K562 (cell line): ENCODE data around the gene BCAS3. TPM values are rescaled to one million over a fixed set of nuclear protein-coding genes. Genes with fewer than 3 reads are reported as not detected.

ENCODE experiments used
- ATAC-seq: fragments of 200-7000 bp; cut with Tn5 transposase; 3 replicates; pipeline ENCODE4 v1.9.1; 2020; ENCODE audit warnings: moderate library complexity
- BruUV-seq: library from RNA; stranded (reverse); fragments of 400-500 nt; replicated peaks from 2 replicates; lab custom pipeline; 2021; lab: Mats Ljungman, UMichigan
- CTCF ChIA-PET: fragments of 300-600 bp; formaldehyde crosslinking; extraction: SDS; loops from one replicate; lab custom pipeline; 2021; ENCODE audit warnings: low intra/inter-chr PET ratio; lab: Yijun Ruan, JAX
- POLR2A ChIA-PET: fragments of 300-600, 350-650 bp; sonication (Branson Sonifier 250); formaldehyde crosslinking; extraction: SDS; loops from one replicate; lab custom pipeline; 2021; ENCODE audit warnings: antibody characterized with exemption, inconsistent platforms; lab: Yijun Ruan, JAX
- DNase-seq, 4 experiments: peaks; one replicate each; pipeline versions ENCODE4 v3.0.0 to v3.0.0-alpha.2; 2011 to 2018; ENCODE audit warnings: low spot score in 3 of 4, mixed read lengths in 3 of 4; ENCODE audit errors: extremely low read depth in 1 of 4
- FAIRE-seq: peaks from 2 replicates; lab custom pipeline; 2011; peaks lifted over from hg19 to GRCh38; lab: Jason Lieb, UNC
- H2AFZ ChIP-seq: 2 replicates; pipeline ENCODE4 v1.6.0; 2011; ENCODE audit warnings: low read depth, low read length, control low read depth, inconsistent platforms
- H3K27ac ChIP-seq: fragments of 200-600 bp; 3 replicates; pipeline ENCODE4 v1.8.0; 2011; ENCODE audit warnings: low read depth, mild to moderate bottlenecking, control low read depth, inconsistent platforms, low read length, moderate library complexity, mixed read lengths; ENCODE audit errors: extremely low read depth
- H3K27me3 ChIP-seq, 2 experiments: fragments of 300-600 bp in 1 of 2; 2 replicates in 1 of 2; 3 replicates in 1 of 2; pipeline versions ENCODE4 v1.6.0 to v1.8.0; 2011; ENCODE audit warnings: inconsistent platforms in 2 of 2, low read length in 2 of 2, mild to moderate bottlenecking in 1 of 2, mixed read lengths in 1 of 2, moderate library complexity in 1 of 2; ENCODE audit not compliant: control insufficient read depth in 2 of 2, insufficient read depth in 2 of 2
- H3K36me3 ChIP-seq: fragments of 300-600 bp; 3 replicates; pipeline ENCODE4 v1.8.0; 2011; ENCODE audit warnings: mild to moderate bottlenecking, low read length, inconsistent platforms; ENCODE audit not compliant: control insufficient read depth, insufficient read depth
- H3K4me1 ChIP-seq, 2 experiments: fragments of 200-600 bp in 1 of 2; replicated peaks in 1 of 2; 2 replicates in 1 of 2; 3 replicates in 1 of 2; pipeline versions ENCODE4 v1.5.1 to v1.8.0; 2011; ENCODE audit warnings: inconsistent platforms in 2 of 2, low read length in 2 of 2, mild to moderate bottlenecking in 1 of 2, mixed read lengths in 1 of 2, moderate library complexity in 1 of 2; ENCODE audit not compliant: control insufficient read depth in 2 of 2, insufficient read depth in 2 of 2
- H3K4me2 ChIP-seq: 2 replicates; pipeline ENCODE4 v1.6.1; 2011; ENCODE audit warnings: low read length, control low read depth, inconsistent platforms, mixed read lengths; ENCODE audit not compliant: insufficient read depth
- H3K4me3 ChIP-seq: fragments of 200-600 bp; sonication (generic), shearing (Covaris generic); 2 replicates; pipeline ENCODE4 v1.5.1; 2016; ENCODE audit warnings: control low read depth, inconsistent platforms
- H3K79me2 ChIP-seq: fragments of 200-600 bp; 3 replicates; pipeline ENCODE4 v1.8.0; 2011; ENCODE audit warnings: low read length, inconsistent platforms; ENCODE audit not compliant: control insufficient read depth, insufficient read depth
- H3K9ac ChIP-seq, 2 experiments: 2 replicates each; pipeline versions ENCODE4 v1.6.0 to v1.6.1; 2011; ENCODE audit warnings: low read depth in 2 of 2, low read length in 2 of 2, control low read depth in 1 of 2, inconsistent platforms in 1 of 2, mild to moderate bottlenecking in 1 of 2, mixed read lengths in 1 of 2; ENCODE audit not compliant: insufficient read depth in 1 of 2
- H3K9me1 ChIP-seq: one replicate; pipeline ENCODE4 v1.6.0; 2011; ENCODE audit warnings: inconsistent platforms, mild to moderate bottlenecking, low read length, moderate library complexity; ENCODE audit not compliant: control insufficient read depth, insufficient read depth
- H3K9me3 ChIP-seq: replicated peaks from 2 replicates; pipeline ENCODE4 v1.5.1; 2011; ENCODE audit warnings: low read depth, low read length, inconsistent platforms; ENCODE audit not compliant: control insufficient read depth, insufficient read depth
- H4K20me1 ChIP-seq: replicated peaks from 2 replicates; pipeline ENCODE4 v1.6.1; 2011; ENCODE audit warnings: low read length, inconsistent platforms, mixed read lengths; ENCODE audit not compliant: control insufficient read depth, insufficient read depth
- BRCA1 ChIP-seq, 2 experiments: fragments of 450-650 bp in 1 of 2; sonication (generic) in 1 of 2; formaldehyde crosslinking in 1 of 2; IDR thresholded peaks; 2 replicates each; pipeline versions ENCODE4 v1.5.0 to v1.6.1; 2017 to 2020; ENCODE audit warnings: mild to moderate bottlenecking in 1 of 2, missing genetic modification reagents in 1 of 2
- CEBPG ChIP-seq, 3 experiments: fragments of 200-800 bp in 1 of 3; sonication (Bioruptor generic) in 1 of 3; sonication (generic) in 1 of 3; formaldehyde crosslinking in 1 of 3; IDR thresholded peaks in 2 of 3; conservative IDR thresholded peaks in 1 of 3; 2 replicates each; pipeline versions ENCODE4 v1.6.1 to v1.8.0; 2016 to 2022; ENCODE audit warnings: missing compliant biosample characterization in 2 of 3, missing genetic modification characterization in 2 of 3, mild to moderate bottlenecking in 1 of 3, missing genetic modification reagents in 1 of 3
- CREB1 ChIP-seq, 2 experiments: sonication (generic) in 1 of 2; formaldehyde crosslinking in 1 of 2; IDR thresholded peaks; 2 replicates each; pipeline versions ENCODE4 v1.6.1 to v1.8.0; 2012 to 2022; ENCODE audit warnings: inconsistent platforms in 1 of 2, mild to moderate bottlenecking in 1 of 2, missing genetic modification reagents in 1 of 2, moderate library complexity in 1 of 2
- FIP1L1 ChIP-seq: fragments of 200-400 bp; formaldehyde crosslinking; IDR thresholded peaks from 2 replicates; pipeline ENCODE4 v1.6.1; 2018; ENCODE audit warnings: mild to moderate bottlenecking, low read depth, low read length; ENCODE audit not compliant: poor library complexity, severe bottlenecking
- HDAC1 ChIP-seq, 2 experiments: fragments of 450-650 bp; IDR thresholded peaks; 2 replicates each; pipeline ENCODE4 v1.6.1; 2016 to 2017; ENCODE audit warnings: inconsistent platforms in 1 of 2, mild to moderate bottlenecking in 1 of 2, moderate library complexity in 1 of 2
- HDAC3 ChIP-seq: fragments of 450-650 bp; IDR thresholded peaks from 2 replicates; pipeline ENCODE4 v1.6.1; 2018; ENCODE audit warnings: borderline replicate concordance, mild to moderate bottlenecking, moderate library complexity; ENCODE audit not compliant: partially characterized antibody
- HMG20B ChIP-seq: fragments of 250-450 bp; sonication (Bioruptor Pico); IDR thresholded peaks from 2 replicates; pipeline ENCODE4 v1.5.0; 2021; ENCODE audit warnings: mild to moderate bottlenecking
- IFI16 ChIP-seq: fragments of 250-450 bp; sonication (Bioruptor Pico); IDR thresholded peaks from 2 replicates; pipeline ENCODE4 v2.1.2; 2022; ENCODE audit warnings: mild to moderate bottlenecking, inconsistent platforms
- IRF1 ChIP-seq: sonication (generic); formaldehyde crosslinking; IDR thresholded peaks from 2 replicates; pipeline ENCODE4 v1.8.0; 2022; ENCODE audit warnings: missing genetic modification reagents, mild to moderate bottlenecking, borderline replicate concordance
- IRF9 ChIP-seq: fragments of 450-650 bp; IDR thresholded peaks from 2 replicates; pipeline ENCODE4 v1.6.1; 2016; ENCODE audit warnings: missing biosample characterization, missing genetic modification characterization
- KLF13 ChIP-seq: fragments of 450-650 bp; IDR thresholded peaks from 2 replicates; pipeline ENCODE4 v1.6.1; 2016; ENCODE audit warnings: missing genetic modification characterization, low read depth, mild to moderate bottlenecking, missing compliant biosample characterization, moderate library complexity, borderline replicate concordance
- MNT ChIP-seq, 2 experiments: fragments of 450-650 bp; conservative IDR thresholded peaks; 2 replicates each; pipeline ENCODE4 v1.6.1; 2017; ENCODE audit warnings: mild to moderate bottlenecking in 2 of 2, moderate library complexity in 2 of 2
- RBFOX2 ChIP-seq: fragments of 200-400 bp; formaldehyde crosslinking; IDR thresholded peaks from 2 replicates; pipeline ENCODE4 v1.6.1; 2017; ENCODE audit warnings: low read depth, mild to moderate bottlenecking, low read length, moderate library complexity
- TBP ChIP-seq: optimal IDR thresholded peaks from 2 replicates; pipeline ENCODE3; 2011; ENCODE audit warnings: low read depth, low read length, improper control_type of control experiment
- U2AF2 ChIP-seq: fragments of 200-400 bp; formaldehyde crosslinking; optimal IDR thresholded peaks from 2 replicates; pipeline ENCODE3; 2017; ENCODE audit warnings: low read depth, mild to moderate bottlenecking, low read length
- ZFP30 ChIP-seq: fragments of 250-450 bp; sonication (Bioruptor Pico); IDR thresholded peaks from 2 replicates; pipeline ENCODE4 v1.8.0; 2022; ENCODE audit warnings: moderate library complexity, mild to moderate bottlenecking, inconsistent platforms, borderline replicate concordance
- ZNF316 ChIP-seq: fragments of 450-650 bp; IDR thresholded peaks from 2 replicates; pipeline ENCODE4 v1.6.1; 2016
- WGBS: fragments of 100-300 bp; shearing (Covaris generic); methylation state at CpG from one replicate; pipeline ENCODE4 v1.1.6; 2016; ENCODE audit warnings: low coverage, mixed read lengths; ENCODE audit not compliant: insufficient coverage; ENCODE audit errors: missing lambda C conversion rate; 5-methylcytosine and 5-hydroxymethylcytosine counted together
- in situ Hi-C: fragments of 300-500 bp; cut with MboI; formaldehyde crosslinking; loops from 4 replicates; pipeline ENCODE4 v1.15.0; 2018; ENCODE audit warnings: inconsistent platforms, mixed read lengths
- intact Hi-C: fragments of 100-400 bp; cut with micrococcal nuclease; formaldehyde crosslinking; loops from 2 replicates; pipeline ENCODE4 v1.14.2; 2022
- polyA plus RNA-seq, 8 experiments: library from polyadenylated mRNA; depleted of rRNA in 4 of 8; stranded (reverse) in 5 of 8; unstranded in 3 of 8; fragments of >200 nt; fragmentation: Nextera tagmentation in 2 of 8; fragmentation: Illumina TruSeq in 1 of 8; extraction: Ambion mirVana in 2 of 8; extraction: Trizol in 1 of 8; gene quantifications; 2 replicates each; pipeline versions ENCODE4 v1.2.1 to v1.2.3, GENCODE V29; 2011 to 2014; ENCODE audit warnings: inconsistent platforms in 1 of 8, missing spikeins in 1 of 8
- total RNA-seq, 7 experiments: library from RNA; depleted of rRNA in 6 of 7; stranded (reverse); fragments of >200 nt in 6 of 7; fragmentation: Illumina TruSeq in 2 of 7; extraction: Trizol in 2 of 7; gene quantifications; 2 replicates each; pipeline versions ENCODE4 v1.2.1 to v1.2.3, GENCODE V29; 2011 to 2021; ENCODE audit warnings: low replicate concordance in 1 of 7

The BCAS3 gene
- total and polyA plus RNA-seq, 9 of the 15 experiments (the other 6 are each of a cell fraction or from before 2014, with no cell fraction given), result 1.9 to 5.5 (median 3.5) TPM

DNA sequence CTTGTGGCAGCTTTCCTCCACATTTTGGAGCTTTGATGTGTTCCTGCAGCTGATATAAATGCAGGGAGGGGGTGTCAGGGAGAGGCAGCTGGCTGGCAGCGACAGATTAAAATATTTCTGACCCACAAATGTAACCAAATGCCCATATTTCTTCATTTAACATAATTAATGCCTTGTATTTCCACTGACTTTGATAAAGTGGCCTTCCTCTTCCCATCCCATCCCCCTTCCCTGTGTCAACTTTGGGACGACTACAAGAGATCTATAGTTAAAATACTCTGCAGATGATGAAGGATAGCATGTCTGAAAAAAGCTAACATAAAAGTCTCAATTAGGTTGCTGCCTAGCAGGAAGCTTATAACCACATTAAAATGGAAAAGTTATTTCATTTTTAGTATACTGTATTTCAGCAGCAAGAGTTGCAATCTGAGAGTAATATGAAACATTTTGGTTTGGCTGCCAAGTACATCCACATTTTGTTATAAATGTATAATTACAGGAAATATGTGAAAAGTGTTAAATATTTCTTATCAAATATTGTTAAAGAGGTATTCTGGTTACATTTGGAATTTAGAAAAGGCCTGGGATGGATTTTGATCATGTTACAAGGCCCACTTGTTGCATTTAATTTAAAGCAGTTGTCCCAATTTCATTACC, 483.3 kb downstream of the BCAS3 start:
- intact Hi-C loops (no loop called here), in situ Hi-C loops (no loop called here)
- ATAC-seq (no peak), FAIRE-seq (no peak), DNase-seq (no peak)
- Histone ChIP-seq H3K4me3 (no peak overlapping the region), H3K36me3 (no peaks in the 10 kb centered on the region), H3K4me2 (no peak overlapping the region), H2AFZ (peak overlapping the region; percentile 35; the same call in 1 of the 2 replicates), H3K9me3 (peaks cover 3% of the 10 kb centered on the region; the same call in 1 of the 2 replicates), H3K27ac (no peak overlapping the region), H3K79me2 (no peaks in the 10 kb centered on the region), H3K9me1 (no peaks in the 10 kb centered on the region), H4K20me1 (no peaks in the 10 kb centered on the region), H3K4me1 (no peaks in the 10 kb centered on the region; a peak in 1 of 5 replicates), H3K27me3 (no peaks in the 10 kb centered on the region), H3K9ac (no peak overlapping the region)
- ChIA-PET CTCF (no interaction called here), POLR2A (interaction anchor here (0.6 kb wide), 1 partner anchor 60 kb away, joined by 3 read pairs; no protein-coding TSS in a partner anchor)
- no TSS peak for BruUV-seq
- WGBS, result 3% methylated on average over 2 of the region's 2 CpGs
- no peak for TF ChIP-seq U2AF2
- TF ChIP-seq FIP1L1, result no peak
- no peak for TF ChIP-seq IRF1 (CRISPR knock-in tag)
- no peak for TF ChIP-seq RBFOX2
- no peak for TF ChIP-seq ZNF316
- no peak for TF ChIP-seq TBP
- no peak for TF ChIP-seq MNT (conservative IDR thresholded peaks at IDR 0.05)
- no peak for TF ChIP-seq CEBPG (CRISPR knock-in tag; IDR thresholded peaks at IDR 0.05)
- TF ChIP-seq CEBPG (tag; conservative IDR thresholded peaks at IDR 0.05 in 1 of 2, IDR thresholded peaks at IDR 0.05 in 1 of 2), result no peak
- no peak for TF ChIP-seq CREB1 (IDR thresholded peaks at IDR 0.05)
- TF ChIP-seq CREB1 (CRISPR knock-in tag; IDR thresholded peaks at IDR 0.05), result no peak
- TF ChIP-seq KLF13 (tag), result no peak
- no peak for TF ChIP-seq IRF9 (tag)
- TF ChIP-seq HDAC1 (IDR thresholded peaks at IDR 0.05), result no peak
- no peak for TF ChIP-seq BRCA1 (IDR thresholded peaks at IDR 0.05)
- TF ChIP-seq BRCA1 (CRISPR knock-in tag; IDR thresholded peaks at IDR 0.05), result no peak
- no peak for TF ChIP-seq HDAC3
- TF ChIP-seq HMG20B (CRISPR knock-in tag), result no peak
- no peak for TF ChIP-seq IFI16 (CRISPR knock-in tag)
- no peak for TF ChIP-seq ZFP30 (CRISPR knock-in tag)
